Nephron progenitor cell (in vitro differentiated cells): ENCODE measurements around the gene DEAF1.
A peak's percentile ranks its signal among the peaks of the same experiment; 100 is the strongest.

Experiments
- DNase-seq: peaks from one replicate; pipeline ENCODE4 v3.0.0; 2021
- H3K27ac Mint-ChIP-seq: 2 replicates; pipeline ENCODE4 v1.8.0; 2021; ENCODE audit warnings: mild to moderate bottlenecking, moderate library complexity, mixed read lengths
- H3K27me3 Mint-ChIP-seq: 2 replicates; pipeline ENCODE4 v1.8.0; 2021; ENCODE audit warnings: mild to moderate bottlenecking, low read depth, mixed read lengths; ENCODE audit not compliant: poor library complexity
- H3K36me3 Mint-ChIP-seq: 2 replicates; pipeline ENCODE4 v1.8.0; 2021; ENCODE audit warnings: low read depth, mixed read lengths
- H3K4me1 Mint-ChIP-seq: 2 replicates; pipeline ENCODE4 v1.8.0; 2021; ENCODE audit warnings: mixed read lengths
- H3K4me3 Mint-ChIP-seq: 2 replicates; pipeline ENCODE4 v1.8.0; 2021; ENCODE audit warnings: mild to moderate bottlenecking, moderate library complexity, mixed read lengths
- H3K9me3 Mint-ChIP-seq: 2 replicates; pipeline ENCODE4 v1.8.0; 2021; ENCODE audit warnings: mild to moderate bottlenecking, moderate library complexity, mixed read lengths
- TF ChIP-seq, protein P1 (sequence below): fragments of 200-600 bp; sonication (generic); IDR thresholded peaks from 2 replicates; pipeline ENCODE4 v1.5.0; 2021; ENCODE audit warnings: antibody characterized with exemption

DEAF1 gene

DNA sequence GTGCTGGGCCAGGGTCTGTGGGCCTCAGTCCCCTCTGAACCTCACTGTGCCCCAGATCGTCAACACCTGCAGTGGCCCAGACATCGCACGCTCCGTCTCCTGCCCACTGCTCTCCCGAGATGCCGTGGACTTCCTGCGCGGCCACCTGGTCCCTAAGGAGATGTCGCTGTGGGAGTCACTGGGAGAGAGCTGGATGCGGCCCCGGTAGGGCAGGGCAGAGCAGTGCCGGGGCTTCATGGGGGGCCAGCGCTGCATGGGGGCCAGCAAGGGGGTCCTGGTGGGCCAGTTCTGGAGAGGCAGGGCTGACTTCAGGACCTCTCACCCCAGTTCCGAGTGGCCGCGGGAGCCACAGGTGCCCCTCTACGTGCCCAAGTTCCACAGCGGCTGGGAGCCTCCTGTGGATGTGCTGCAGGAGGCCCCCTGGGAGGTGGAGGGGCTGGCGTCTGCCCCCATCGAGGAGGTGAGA lies 27.4 kb upstream of the DEAF1 start:
- no peaks in the 10 kb centered on the region for H3K9me3 Mint-ChIP-seq
- peaks cover 83% of the 10 kb centered on the region for H3K27me3 Mint-ChIP-seq
- no peak overlapping the region for H3K27ac Mint-ChIP-seq
- H3K36me3 Mint-ChIP-seq, result no peaks in the 10 kb centered on the region
- DNase-seq, result no peak
- TF ChIP-seq, protein P1, sequence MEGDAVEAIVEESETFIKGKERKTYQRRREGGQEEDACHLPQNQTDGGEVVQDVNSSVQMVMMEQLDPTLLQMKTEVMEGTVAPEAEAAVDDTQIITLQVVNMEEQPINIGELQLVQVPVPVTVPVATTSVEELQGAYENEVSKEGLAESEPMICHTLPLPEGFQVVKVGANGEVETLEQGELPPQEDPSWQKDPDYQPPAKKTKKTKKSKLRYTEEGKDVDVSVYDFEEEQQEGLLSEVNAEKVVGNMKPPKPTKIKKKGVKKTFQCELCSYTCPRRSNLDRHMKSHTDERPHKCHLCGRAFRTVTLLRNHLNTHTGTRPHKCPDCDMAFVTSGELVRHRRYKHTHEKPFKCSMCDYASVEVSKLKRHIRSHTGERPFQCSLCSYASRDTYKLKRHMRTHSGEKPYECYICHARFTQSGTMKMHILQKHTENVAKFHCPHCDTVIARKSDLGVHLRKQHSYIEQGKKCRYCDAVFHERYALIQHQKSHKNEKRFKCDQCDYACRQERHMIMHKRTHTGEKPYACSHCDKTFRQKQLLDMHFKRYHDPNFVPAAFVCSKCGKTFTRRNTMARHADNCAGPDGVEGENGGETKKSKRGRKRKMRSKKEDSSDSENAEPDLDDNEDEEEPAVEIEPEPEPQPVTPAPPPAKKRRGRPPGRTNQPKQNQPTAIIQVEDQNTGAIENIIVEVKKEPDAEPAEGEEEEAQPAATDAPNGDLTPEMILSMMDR, result no peak
- H3K4me1 Mint-ChIP-seq, result peaks cover 15% of the 10 kb centered on the region
- H3K4me3 Mint-ChIP-seq, result no peak overlapping the region

DNA sequence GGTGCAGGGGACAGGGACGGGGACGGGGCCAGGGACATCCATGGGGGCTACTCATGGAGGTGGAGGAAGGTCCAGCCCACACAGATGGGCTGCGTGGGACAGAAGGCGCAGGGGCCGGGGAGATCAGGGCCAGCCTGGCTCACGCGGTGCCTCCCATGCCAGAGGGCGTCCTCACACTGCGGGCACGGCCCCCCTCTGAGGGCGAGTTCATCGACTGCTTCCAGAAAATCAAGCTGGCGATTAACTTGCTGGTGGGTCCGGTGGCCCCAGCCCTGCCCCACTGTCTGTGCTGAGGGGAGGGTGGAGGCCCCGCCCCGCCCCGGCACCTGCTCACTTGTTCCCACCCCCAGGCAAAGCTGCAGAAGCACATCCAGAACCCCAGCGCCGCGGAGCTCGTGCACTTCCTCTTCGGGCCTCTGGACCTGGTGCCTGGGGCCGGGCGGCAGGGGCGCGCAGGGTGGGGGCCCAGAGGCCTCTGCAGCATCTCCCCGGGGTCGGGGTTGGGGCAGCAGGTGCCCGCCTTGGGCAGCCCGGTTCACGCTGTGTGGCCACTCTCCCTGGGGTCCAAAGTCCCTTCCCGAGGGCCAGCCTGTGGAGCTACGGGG lies 26.8 kb upstream of the DEAF1 start:
- H3K27ac Mint-ChIP-seq, result no peak overlapping the region
- no peaks in the 10 kb centered on the region for H3K9me3 Mint-ChIP-seq
- H3K4me3 Mint-ChIP-seq, result no peak overlapping the region
- H3K36me3 Mint-ChIP-seq, result no peaks in the 10 kb centered on the region
- no peak for DNase-seq
- peaks cover 15% of the 10 kb centered on the region for H3K4me1 Mint-ChIP-seq
- peaks cover 81% of the 10 kb centered on the region for H3K27me3 Mint-ChIP-seq
- TF ChIP-seq, protein P1, result no peak

DNA sequence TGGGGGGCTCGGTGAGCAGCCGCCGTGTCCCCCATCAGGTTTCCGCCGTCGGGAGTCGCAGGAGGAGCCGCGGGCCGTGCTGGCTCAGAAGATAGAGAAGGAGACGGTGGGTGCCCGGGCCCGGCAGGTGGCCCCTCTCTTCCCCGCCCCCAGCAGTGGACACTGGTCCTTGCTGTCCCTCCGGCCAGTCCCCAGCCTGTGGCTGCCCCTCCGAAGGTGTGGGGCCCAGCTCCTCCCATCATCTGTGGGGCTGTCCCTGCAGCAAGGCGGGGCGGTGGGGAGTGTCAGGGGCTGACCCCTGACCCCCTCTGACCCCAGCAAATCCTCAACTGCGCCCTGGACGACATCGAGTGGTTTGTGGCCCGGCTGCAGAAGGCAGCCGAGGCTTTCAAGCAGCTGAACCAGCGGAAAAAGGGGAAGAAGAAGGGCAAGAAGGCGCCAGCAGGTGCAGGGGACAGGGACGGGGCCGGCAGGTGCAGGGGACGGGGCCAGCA lies 26.3 kb upstream of the DEAF1 start:
- no peak for DNase-seq
- Mint-ChIP-seq H3K36me3 (no peaks in the 10 kb centered on the region), H3K4me3 (no peak overlapping the region), H3K4me1 (peaks cover 15% of the 10 kb centered on the region), H3K27ac (no peak overlapping the region), H3K9me3 (peaks cover 5% of the 10 kb centered on the region), H3K27me3 (peaks cover 79% of the 10 kb centered on the region)
- TF ChIP-seq, protein P1, result no peak

GRCh38 chr11:720642-721246 lies 25.7 kb upstream of the DEAF1 start:
- no peak overlapping the region for H3K27ac Mint-ChIP-seq
- peaks cover 7% of the 10 kb centered on the region for H3K9me3 Mint-ChIP-seq
- TF ChIP-seq, protein P1, result no peak
- H3K27me3 Mint-ChIP-seq, result peaks cover 79% of the 10 kb centered on the region
- H3K4me1 Mint-ChIP-seq, result peaks cover 15% of the 10 kb centered on the region
- H3K4me3 Mint-ChIP-seq, result no peak overlapping the region
- H3K36me3 Mint-ChIP-seq, result no peaks in the 10 kb centered on the region
- peak; percentile 82 for DNase-seq

DNA sequence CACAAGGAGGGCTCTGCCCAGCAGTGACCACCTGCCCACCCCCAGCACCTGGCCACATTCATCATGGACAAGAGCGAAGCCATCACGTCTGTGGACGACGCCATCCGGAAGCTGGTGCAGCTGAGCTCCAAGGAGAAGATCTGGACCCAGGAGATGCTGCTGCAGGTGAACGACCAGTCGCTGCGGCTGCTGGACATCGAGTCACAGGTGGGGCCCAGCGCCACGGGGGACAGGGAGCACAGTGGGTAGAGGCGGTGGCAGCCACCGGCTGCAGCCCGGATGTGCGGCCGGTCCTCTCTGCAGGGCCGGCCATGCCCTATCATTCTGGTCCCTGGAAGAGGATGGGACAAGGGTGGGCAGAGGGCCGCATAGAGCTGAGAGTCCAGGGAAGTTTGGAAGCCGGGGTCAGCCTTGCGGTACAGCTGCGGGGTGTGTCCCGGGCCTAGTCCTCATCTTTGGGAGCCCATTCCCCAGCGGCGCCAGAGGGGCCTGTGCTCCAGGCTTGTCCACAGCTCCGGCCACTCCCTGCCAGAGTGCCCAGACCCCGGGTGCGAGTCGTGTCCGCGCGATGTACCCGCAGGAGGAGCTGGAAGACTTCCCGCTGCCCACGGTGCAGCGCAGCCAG lies 25.1 kb upstream of the DEAF1 start:
- peak overlapping the region; percentile 38 for H3K4me3 Mint-ChIP-seq
- peaks cover 75% of the 10 kb centered on the region for H3K27me3 Mint-ChIP-seq
- H3K4me1 Mint-ChIP-seq, result peaks cover 15% of the 10 kb centered on the region
- H3K36me3 Mint-ChIP-seq, result no peaks in the 10 kb centered on the region
- TF ChIP-seq, protein P1, result no peak
- no peak for DNase-seq
- H3K9me3 Mint-ChIP-seq, result peaks cover 11% of the 10 kb centered on the region
- H3K27ac Mint-ChIP-seq, result no peak overlapping the region
